Neutrophil (primary cell): ENCODE results near the gene SH2B3.

ENCODE experiments used
- H3K27ac ChIP-seq: fragments of 200-600 bp; sonication (generic); 2 replicates; pipeline ENCODE4 v1.5.1; 2016; ENCODE audit warnings: mild to moderate bottlenecking, moderate library complexity
- H3K27me3 ChIP-seq: fragments of 200-600 bp; sonication (generic); 2 replicates; pipeline ENCODE4 v1.6.0; 2016; ENCODE audit warnings: mild to moderate bottlenecking
- H3K36me3 ChIP-seq: fragments of 200-600 bp; sonication (generic); 2 replicates; pipeline ENCODE4 v1.5.1; 2017
- H3K4me1 ChIP-seq, 2 experiments: fragments of 200-600 bp in 1 of 2; sonication (generic) in 1 of 2; 1 replicate in 1 of 2; 2 replicates in 1 of 2; pipeline versions ENCODE4 v1.5.1 to v1.6.1; 2013 to 2016; ENCODE audit warnings: low read depth in 1 of 2, low read length in 1 of 2, mild to moderate bottlenecking in 1 of 2, moderate library complexity in 1 of 2; ENCODE audit not compliant: control insufficient read depth in 1 of 2, insufficient read depth in 1 of 2
- H3K4me3 ChIP-seq, 2 experiments: fragments of 200-600 bp in 1 of 2; sonication (generic) in 1 of 2; 1 replicate in 1 of 2; 2 replicates in 1 of 2; pipeline ENCODE4 v1.5.1; 2013 to 2016; ENCODE audit warnings: low read depth in 1 of 2, low read length in 1 of 2, mild to moderate bottlenecking in 1 of 2, moderate library complexity in 1 of 2
- H3K9me3 ChIP-seq: fragments of 200-600 bp; sonication (generic); 2 replicates; pipeline ENCODE4 v1.5.1; 2016
- TF ChIP-seq, protein P1 (sequence below): fragments of 200-600 bp; sonication (generic); IDR thresholded peaks from 2 replicates; pipeline ENCODE4 v1.5.1; 2016; ENCODE audit warnings: antibody characterized with exemption

The SH2B3 gene

DNA sequence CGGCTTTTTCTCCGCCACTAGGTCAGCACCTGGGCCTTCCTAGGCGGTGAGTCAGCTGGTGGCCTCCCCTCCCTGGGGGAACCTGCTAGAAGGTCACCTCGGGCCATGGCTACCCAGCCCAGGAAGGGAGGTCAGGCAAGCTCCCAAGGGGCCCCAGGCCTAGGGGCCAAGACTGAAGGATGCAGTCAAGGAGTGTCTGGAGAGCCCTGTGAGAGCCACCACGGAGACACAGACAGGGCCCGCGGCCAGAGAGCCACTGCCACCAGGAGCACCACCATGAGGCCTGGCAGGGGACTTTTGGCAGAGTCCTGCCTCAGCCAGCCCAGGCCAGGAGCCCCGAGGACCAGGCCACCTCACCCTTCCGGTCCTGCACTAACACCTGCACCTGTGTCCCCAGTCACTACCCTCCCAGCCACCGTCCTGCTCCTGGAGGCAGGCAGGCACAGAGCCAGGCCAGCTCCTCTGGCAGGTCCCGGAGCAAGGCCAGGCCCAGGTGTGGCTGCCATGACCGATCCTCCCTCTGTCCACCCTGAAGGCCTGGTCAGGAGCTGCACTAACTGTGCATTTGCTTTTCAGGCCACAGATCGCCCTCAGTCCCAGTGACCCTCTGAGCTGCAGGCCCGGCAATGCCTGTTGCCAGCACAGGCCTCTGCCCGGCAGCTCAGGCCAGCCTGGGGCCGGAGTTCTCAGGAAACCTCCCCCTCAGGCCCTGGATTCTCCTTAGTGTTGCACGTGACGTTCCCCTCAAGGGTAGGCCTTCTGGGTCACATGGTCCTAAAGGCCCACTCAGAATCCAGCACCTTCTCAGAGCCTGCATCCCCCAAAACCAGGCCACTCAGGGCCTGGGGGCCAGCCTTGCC is 43.8 kb upstream of the SH2B3 start:
- TF ChIP-seq, protein P1, sequence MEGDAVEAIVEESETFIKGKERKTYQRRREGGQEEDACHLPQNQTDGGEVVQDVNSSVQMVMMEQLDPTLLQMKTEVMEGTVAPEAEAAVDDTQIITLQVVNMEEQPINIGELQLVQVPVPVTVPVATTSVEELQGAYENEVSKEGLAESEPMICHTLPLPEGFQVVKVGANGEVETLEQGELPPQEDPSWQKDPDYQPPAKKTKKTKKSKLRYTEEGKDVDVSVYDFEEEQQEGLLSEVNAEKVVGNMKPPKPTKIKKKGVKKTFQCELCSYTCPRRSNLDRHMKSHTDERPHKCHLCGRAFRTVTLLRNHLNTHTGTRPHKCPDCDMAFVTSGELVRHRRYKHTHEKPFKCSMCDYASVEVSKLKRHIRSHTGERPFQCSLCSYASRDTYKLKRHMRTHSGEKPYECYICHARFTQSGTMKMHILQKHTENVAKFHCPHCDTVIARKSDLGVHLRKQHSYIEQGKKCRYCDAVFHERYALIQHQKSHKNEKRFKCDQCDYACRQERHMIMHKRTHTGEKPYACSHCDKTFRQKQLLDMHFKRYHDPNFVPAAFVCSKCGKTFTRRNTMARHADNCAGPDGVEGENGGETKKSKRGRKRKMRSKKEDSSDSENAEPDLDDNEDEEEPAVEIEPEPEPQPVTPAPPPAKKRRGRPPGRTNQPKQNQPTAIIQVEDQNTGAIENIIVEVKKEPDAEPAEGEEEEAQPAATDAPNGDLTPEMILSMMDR = no peak
- Histone ChIP-seq H3K4me1 (no peaks in the 10 kb centered on the region), H3K36me3 (no peaks in the 10 kb centered on the region), H3K27me3 (peaks cover 26% of the 10 kb centered on the region), H3K9me3 (no peaks in the 10 kb centered on the region), H3K27ac (no peak overlapping the region), H3K4me3 (no peak overlapping the region)

DNA sequence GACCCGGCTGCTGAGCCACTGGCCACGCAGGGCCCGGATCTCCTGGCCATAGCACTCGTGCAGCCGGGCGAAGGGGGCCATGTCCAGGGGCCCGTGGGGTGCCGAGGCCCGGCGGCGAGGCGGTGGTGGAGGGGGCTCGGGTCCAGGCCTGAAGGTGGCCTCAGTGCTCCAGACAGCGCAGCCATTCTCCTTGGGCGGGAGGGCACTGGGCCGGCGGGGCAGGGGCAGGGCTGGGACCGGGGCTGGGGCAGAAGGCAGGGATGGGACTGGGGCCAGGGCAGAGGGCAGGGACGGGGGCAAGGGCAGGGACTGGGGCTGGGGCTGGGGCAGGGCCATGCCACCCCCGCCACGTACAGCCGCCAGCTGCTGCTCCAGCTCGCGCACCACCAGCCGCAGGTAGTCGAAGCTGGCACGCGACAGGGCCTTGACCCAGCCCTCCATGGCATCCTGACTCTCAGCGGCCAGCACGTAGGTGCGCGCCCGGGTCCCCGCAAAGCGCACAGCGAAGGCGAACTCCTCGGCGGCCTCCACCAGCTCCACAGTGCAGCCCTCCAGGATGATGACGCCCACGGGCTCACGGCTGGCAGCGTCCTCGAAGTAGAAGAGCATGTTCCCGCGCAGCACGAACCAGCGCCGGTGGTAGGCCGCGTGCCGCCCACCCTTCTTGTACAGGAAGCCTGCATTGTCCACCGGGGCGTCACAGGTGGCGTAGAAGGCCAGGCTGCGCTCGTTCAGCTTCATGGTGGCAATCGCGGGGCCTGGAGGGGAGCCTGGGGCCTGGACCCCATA is 42.8 kb upstream of the SH2B3 start:
- H3K4me3 ChIP-seq = no peak overlapping the region
- H3K36me3 ChIP-seq = no peaks in the 10 kb centered on the region
- peaks cover 35% of the 10 kb centered on the region for H3K27me3 ChIP-seq
- H3K9me3 ChIP-seq = no peaks in the 10 kb centered on the region
- H3K4me1 ChIP-seq = peaks cover 2% of the 10 kb centered on the region in 2 experiments
- TF ChIP-seq, protein P1 = no peak
- no peak overlapping the region for H3K27ac ChIP-seq

DNA sequence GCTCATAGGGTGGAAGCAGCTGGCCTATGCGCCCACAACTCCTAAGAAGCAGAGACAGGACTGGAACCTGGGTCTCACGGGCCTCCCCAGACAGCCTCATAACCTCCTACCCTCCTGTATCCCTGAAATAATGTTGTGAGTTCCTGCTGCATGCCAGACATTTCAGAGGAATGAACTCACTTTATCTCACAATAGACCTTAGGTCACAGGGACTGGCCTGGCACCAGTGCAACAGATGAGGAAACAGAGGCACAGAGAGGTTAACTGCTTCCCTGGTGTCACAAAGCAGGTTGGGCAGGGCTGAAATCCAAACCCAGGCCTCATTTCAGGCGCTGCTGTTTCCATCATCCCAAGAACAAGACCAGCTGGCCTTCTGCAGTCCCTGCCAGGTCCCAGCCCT is 42.1 kb upstream of the SH2B3 start:
- TF ChIP-seq, protein P1 = no peak
- Histone ChIP-seq H3K36me3 (no peaks in the 10 kb centered on the region), H3K27ac (no peak overlapping the region), H3K27me3 (peaks cover 42% of the 10 kb centered on the region), H3K4me1 (peaks cover 9% of the 10 kb centered on the region in 2 experiments), H3K9me3 (no peaks in the 10 kb centered on the region), H3K4me3 (no peak overlapping the region)

DNA sequence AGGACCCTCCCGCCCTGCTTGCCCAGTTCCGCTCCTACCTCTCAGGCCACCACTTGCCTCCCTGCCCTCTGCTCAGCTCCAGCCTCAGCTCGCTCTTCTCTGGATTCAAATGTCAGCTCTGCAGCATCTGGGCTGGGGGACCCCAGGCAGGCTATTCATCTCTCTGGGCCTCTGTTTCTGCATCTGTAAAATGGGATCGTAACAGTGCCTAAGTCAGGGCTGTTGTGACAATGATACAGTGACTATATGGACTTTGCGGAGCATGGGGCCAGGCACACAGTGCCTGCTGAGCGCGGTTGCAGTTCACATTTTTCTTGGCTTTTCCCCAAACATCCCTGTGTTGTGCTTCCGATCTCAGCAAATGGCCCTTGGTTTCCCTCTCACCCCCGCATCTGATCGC is 39.6 kb upstream of the SH2B3 start:
- TF ChIP-seq, protein P1 = no peak
- Histone ChIP-seq H3K27me3 (peaks cover 39% of the 10 kb centered on the region), H3K9me3 (no peaks in the 10 kb centered on the region), H3K27ac (no peak overlapping the region), H3K4me3 (no peak overlapping the region), H3K36me3 (no peaks in the 10 kb centered on the region), H3K4me1 (peaks cover 9 to 20% of the 10 kb centered on the region in 2 experiments)

DNA sequence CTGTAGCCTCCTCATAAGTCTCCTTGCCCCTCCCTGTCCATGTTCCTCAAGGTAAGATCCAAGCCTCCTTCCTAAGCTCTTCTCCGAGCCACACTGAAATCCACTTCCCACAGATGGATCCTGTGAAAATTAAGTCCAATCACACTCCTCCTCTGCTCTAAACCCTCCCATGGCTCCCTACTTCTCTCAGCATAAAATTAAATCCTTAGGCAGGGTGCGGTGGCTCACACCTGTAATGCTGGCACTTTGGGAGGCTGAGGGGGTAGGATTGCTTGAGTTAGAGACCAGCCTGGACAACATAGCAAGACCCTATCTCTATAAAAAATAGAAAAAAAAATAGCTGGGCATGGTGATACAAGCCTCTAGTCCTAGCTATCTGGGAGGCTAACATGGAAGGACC is 39.1 kb upstream of the SH2B3 start:
- peaks cover 9 to 20% of the 10 kb centered on the region in 2 experiments for H3K4me1 ChIP-seq

More for the DNA sequence above, 39.1 kb upstream of the SH2B3 start:
- Histone ChIP-seq H3K4me3 (no peak overlapping the region), H3K9me3 (no peaks in the 10 kb centered on the region), H3K27me3 (peaks cover 37% of the 10 kb centered on the region), H3K27ac (no peak overlapping the region), H3K36me3 (no peaks in the 10 kb centered on the region)
- TF ChIP-seq, protein P1 = no peak
